DMS153 (cell line): ENCODE measurements around the gene ST6GALNAC4.

ENCODE experiments used
- DNase-seq: peaks from one replicate; lab custom pipeline; 2025; lab: John Stamatoyannopoulos, UW

The ST6GALNAC4 gene

GRCh38 chr9:127916720-127917581, at the start of gene ST6GALNAC4:
Gene ST6GALNAC4 (minus strand): TSS chr9:127917041. CDS start chr9:127916419, 622 bp downstream.
- DNase-seq = peak; percentile 60

GRCh38 chr9:127965953-127966352, 49.1 kb upstream of the ST6GALNAC4 start:
- DNase-seq = no peak

- no peak for DNase-seq
Measured at GRCh38 chr9:127963359-127964064, 46.7 kb upstream of the ST6GALNAC4 start.

GRCh38 chr9:127963041-127963358, 46.2 kb upstream of the ST6GALNAC4 start:
- no peak for DNase-seq

GRCh38 chr9:127962278-127962677, 45.4 kb upstream of the ST6GALNAC4 start:
- no peak for DNase-seq

GRCh38 chr9:127961613-127962155, 44.8 kb upstream of the ST6GALNAC4 start:
- no peak for DNase-seq

- DNase-seq = no peak
Measured at GRCh38 chr9:127961155-127961490, 44.3 kb upstream of the ST6GALNAC4 start.

- DNase-seq = peak; percentile 72
Measured at GRCh38 chr9:127960410-127961154, 43.7 kb upstream of the ST6GALNAC4 start.

GRCh38 chr9:127959841-127960409, 43.1 kb upstream of the ST6GALNAC4 start:
- DNase-seq = no peak

GRCh38 chr9:127959398-127959797, 42.6 kb upstream of the ST6GALNAC4 start:
- no peak for DNase-seq

GRCh38 chr9:127958728-127959127, 41.9 kb upstream of the ST6GALNAC4 start:
- no peak for DNase-seq

GRCh38 chr9:127955294-127956015, 38.6 kb upstream of the ST6GALNAC4 start:
- DNase-seq = peak; percentile 97

GRCh38 chr9:127954831-127955293, 38.0 kb upstream of the ST6GALNAC4 start:
- no peak for DNase-seq

- DNase-seq = no peak
Measured at GRCh38 chr9:127953768-127954505, 37.1 kb upstream of the ST6GALNAC4 start.

GRCh38 chr9:127953154-127953553, 36.3 kb upstream of the ST6GALNAC4 start:
- DNase-seq = no peak

- no peak for DNase-seq
Measured at GRCh38 chr9:127950513-127951289, 33.9 kb upstream of the ST6GALNAC4 start.

- DNase-seq = no peak
Measured at GRCh38 chr9:127949827-127950512, 33.1 kb upstream of the ST6GALNAC4 start.

- DNase-seq = no peak
Measured at GRCh38 chr9:127947841-127948710, 31.2 kb upstream of the ST6GALNAC4 start.
